Right lobe of liver (tissue), 4 donors: ENCODE results near the gene PIK3R4.

Source experiments
- CTCF ChIP-seq, 4 donors: fragments of 200-600 bp in 3 of 4; fragments of 450-650 bp in 1 of 4; IDR thresholded peaks; one replicate each; pipeline versions ENCODE4 v1.5.1 to v1.8.0; 2016 to 2022; ENCODE audit warnings: antibody characterized with exemption in 4 of 4, mild to moderate bottlenecking in 2 of 4
- POLR2A ChIP-seq: fragments of 450-650 bp; IDR thresholded peaks from one replicate; pipeline ENCODE4 v1.6.1; 2017; ENCODE audit warnings: antibody characterized with exemption, mild to moderate bottlenecking
- donor health status: DM: no; HTN: no; CAD: no.
- donor health status: DM: no; HTN: no; CAD: no.
- donor health status: DM: no; HTN: yes; CAD: no.

DNA sequence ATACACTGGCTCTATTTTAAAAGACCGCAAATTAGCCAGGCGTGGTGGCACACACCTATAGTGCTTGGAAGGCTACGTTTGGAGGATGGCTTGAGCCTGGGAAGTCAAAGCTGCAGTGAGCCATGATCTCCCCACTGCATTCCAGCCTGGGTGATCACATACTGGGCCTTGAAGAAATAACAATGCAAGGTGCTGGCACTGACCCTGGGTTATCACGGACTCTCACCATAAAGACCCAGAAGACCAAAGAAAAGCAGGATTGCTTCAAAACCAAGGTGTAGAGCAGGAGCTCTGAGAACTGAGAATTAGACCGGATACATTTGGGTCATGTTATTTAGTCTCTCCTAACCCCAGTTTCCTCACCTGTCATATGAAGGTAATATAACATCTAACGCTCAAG is 14.8 kb downstream of the PIK3R4 start:
- TF ChIP-seq CTCF (IDR thresholded peaks at IDR 0.05) (no peak), POLR2A (no peak)
